ENCODE results near the gene TMEM119. TPM values are rescaled to one million over a fixed set of nuclear protein-coding genes. Genes with fewer than 3 reads are reported as not detected.

Gene TMEM119
- total RNA-seq, 4 donors from 2014 or later: 2.3 to 5.9 (median 4.5) TPM

GRCh38 chr12:108562348-108563135 is 35.3 kb downstream of the TMEM119 start, which contains the start of gene ISCU:
TSS of gene ISCU (plus strand) at chr12:108562596. CDS start at chr12:108562623, 27 bp downstream.
- peak; percentile 92 for ATAC-seq
- Histone ChIP-seq H3K4me1 (peaks cover 4 to 76% (median 23%) of the 10 kb centered on the region in 3 donors), H3K9me3 (no peaks in the 10 kb centered on the region), H3K4me3 (peak within 1 kb of the TSS; percentile 84 to 91), H3K27ac (peak within 1 kb of the TSS; percentile 92 to 95 (median 94)), H3K36me3 (peaks cover 0 to 46% of the 10 kb centered on the region in 2 donors), H3K27me3 (no peaks in the 10 kb centered on the region)
- peak in 2 of 4 experiments; percentile 2 to 11 for TF ChIP-seq CTCF (IDR thresholded peaks at IDR 0.05)
- TF ChIP-seq POLR2A (IDR thresholded peaks at IDR 0.05): peak; percentile 92 to 98
- peak; percentile 75 for TF ChIP-seq POLR2AphosphoS5 (IDR thresholded peaks at IDR 0.05)
- no peak for TF ChIP-seq EP300 (IDR thresholded peaks at IDR 0.05)
- WGBS, 2 donors (ENCODE audit: low coverage in 1 of 2): no CpG with 5 or more reads among the region's 72 CpGs

GRCh38 chr12:108561852-108562347 is 36.0 kb downstream of the TMEM119 start:
- Histone ChIP-seq H3K4me1 (peaks cover 4 to 76% (median 26%) of the 10 kb centered on the region in 3 donors), H3K27ac (peak overlapping the region; percentile 63 to 95 (median 94)), H3K36me3 (peaks cover 0 to 44% of the 10 kb centered on the region in 2 donors), H3K27me3 (no peaks in the 10 kb centered on the region), H3K9me3 (no peaks in the 10 kb centered on the region), H3K4me3 (peak overlapping the region; percentile 84 to 91)
- ATAC-seq: no peak
- 1 to 2% methylated on average over 11 to 16 of the region's 20 CpGs for WGBS, 2 donors (ENCODE audit: low coverage in 1 of 2)
- no peak for TF ChIP-seq CTCF (IDR thresholded peaks at IDR 0.05)
- no peak for TF ChIP-seq POLR2AphosphoS5 (IDR thresholded peaks at IDR 0.05)
- TF ChIP-seq EP300 (IDR thresholded peaks at IDR 0.05): no peak
- TF ChIP-seq POLR2A (IDR thresholded peaks at IDR 0.05): no peak

GRCh38 chr12:108560752-108561719 is 36.8 kb downstream of the TMEM119 start, which contains the start of gene SART3:
TSS of gene SART3 (minus strand) at chr12:108561173. CDS start at chr12:108561154, 19 bp downstream.
- TF ChIP-seq CTCF (IDR thresholded peaks at IDR 0.05) (no peak), POLR2AphosphoS5 (IDR thresholded peaks at IDR 0.05) (peak; percentile 76), POLR2A (IDR thresholded peaks at IDR 0.05) (peak in 1 of 2 donors; percentile 42), EP300 (IDR thresholded peaks at IDR 0.05) (no peak)
- H3K27ac ChIP-seq: peak within 1 kb of the TSS; percentile 63 to 95 (median 94)
- peak within 1 kb of the TSS; percentile 84 to 91 for H3K4me3 ChIP-seq
- H3K36me3 ChIP-seq: peaks cover 0 to 40% of the 10 kb centered on the region in 2 donors
- ATAC-seq: peak; percentile 56
- H3K27me3 ChIP-seq: no peaks in the 10 kb centered on the region
- 0 to 1% methylated on average over 14 to 35 of the region's 57 CpGs for WGBS, 2 donors (ENCODE audit: low coverage in 1 of 2)
- H3K9me3 ChIP-seq: no peaks in the 10 kb centered on the region
- H3K4me1 ChIP-seq: peaks cover 4 to 76% (median 25%) of the 10 kb centered on the region in 3 donors

- TF ChIP-seq CTCF (IDR thresholded peaks at IDR 0.05): no peak
- no peak for ATAC-seq
- peaks cover 4 to 78% (median 23%) of the 10 kb centered on the region in 3 donors for H3K4me1 ChIP-seq
These were observed 37.6 kb downstream of the TMEM119 start for GRCh38 chr12:108560321-108560721.

More at GRCh38 chr12:108560321-108560721, 37.6 kb downstream of the TMEM119 start:
- no peaks in the 10 kb centered on the region for H3K9me3 ChIP-seq
- peak overlapping the region in 3 of 4 donors; percentile 93 to 95 (median 94) for H3K27ac ChIP-seq
- peak overlapping the region; percentile 84 to 91 for H3K4me3 ChIP-seq
- 2 to 3% methylated on average over 8 to 12 of the region's 12 CpGs for WGBS, 2 donors (ENCODE audit: low coverage in 1 of 2)
- no peaks in the 10 kb centered on the region for H3K27me3 ChIP-seq
- peaks cover 0 to 33% of the 10 kb centered on the region in 2 donors for H3K36me3 ChIP-seq
